Cerebellar nuclear complex (tissue), 1 donor: ENCODE data around the gene GATAD1.
"Not testable (repeated sequence)": the region's sequence is repeated elsewhere in the genome, so short reads cannot be mapped to it uniquely, and the experiment has no call there.

Experiments
- DNase-seq, 2 experiments: peaks; one replicate each; lab custom pipeline; 2025; lab: John Stamatoyannopoulos, UW

GATAD1 gene

DNA sequence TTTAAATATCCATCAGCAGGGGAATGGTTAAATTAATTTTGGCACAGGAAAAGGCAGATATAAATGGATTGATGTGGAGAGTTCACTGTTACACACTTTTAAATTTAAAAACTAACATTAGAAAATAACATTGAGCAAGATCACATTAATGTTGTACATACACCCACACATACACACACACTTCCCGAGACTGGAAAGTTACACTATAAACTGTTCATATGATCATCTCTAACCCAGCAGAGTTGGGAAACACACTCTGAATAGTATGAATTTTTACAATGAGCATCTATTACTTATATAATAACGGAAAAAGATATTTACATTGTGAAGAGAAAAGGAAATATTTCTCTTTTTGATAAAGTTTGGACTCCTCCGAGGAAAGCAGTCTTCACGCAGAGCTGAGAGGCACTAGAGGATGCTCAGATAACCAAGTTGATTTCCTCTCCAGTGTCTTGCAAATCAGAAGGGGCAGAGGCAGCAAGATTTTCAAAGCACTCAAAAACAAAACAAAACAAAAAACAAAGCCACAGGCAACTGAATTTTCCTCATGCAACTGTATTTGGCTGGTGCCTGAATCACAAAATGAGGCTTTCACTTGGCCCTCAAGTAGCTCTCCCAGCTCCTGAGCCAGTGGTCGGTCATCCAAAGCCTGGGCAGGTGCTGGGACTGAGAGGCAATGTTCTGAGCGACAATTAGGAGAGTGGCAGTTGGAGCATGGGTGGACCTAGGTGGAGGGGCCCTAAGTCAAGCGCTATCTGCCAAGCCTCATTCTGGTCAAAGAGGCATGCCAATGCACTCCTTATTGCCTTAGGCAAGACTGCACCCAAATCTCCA lies 10.5 kb upstream of the GATAD1 start:
- DNase-seq = no peak

GRCh38 chr7:92437956-92438491 lies 9.3 kb upstream of the GATAD1 start:
- DNase-seq = no peak

- DNase-seq = not testable (repeated sequence)
These were observed 4.6 kb upstream of the GATAD1 start for GRCh38 chr7:92442720-92443119.

DNA sequence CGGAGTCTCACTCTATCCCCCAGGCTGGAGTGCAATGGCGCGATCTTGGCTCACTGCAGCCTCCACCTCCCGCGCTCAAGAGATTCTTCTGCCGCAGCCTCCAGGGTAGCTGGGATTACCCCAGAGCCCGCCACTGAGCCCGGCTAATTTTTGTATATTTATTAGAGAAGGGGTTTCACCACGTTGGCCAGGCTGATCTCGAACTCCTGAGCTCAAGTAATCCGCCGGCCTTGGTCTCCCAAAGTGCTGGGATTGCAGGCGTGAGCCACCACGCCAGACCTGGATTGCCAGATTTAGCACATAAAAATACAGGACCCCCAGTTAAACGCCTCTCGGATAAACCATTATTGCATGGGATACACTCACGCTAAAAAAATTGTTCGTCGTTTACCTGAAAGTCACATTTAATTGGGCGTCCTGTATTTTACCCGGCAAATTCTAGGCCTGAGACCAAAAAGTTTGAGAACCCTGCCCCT lies 375 bp upstream of the GATAD1 start:
- no peak for DNase-seq

DNA sequence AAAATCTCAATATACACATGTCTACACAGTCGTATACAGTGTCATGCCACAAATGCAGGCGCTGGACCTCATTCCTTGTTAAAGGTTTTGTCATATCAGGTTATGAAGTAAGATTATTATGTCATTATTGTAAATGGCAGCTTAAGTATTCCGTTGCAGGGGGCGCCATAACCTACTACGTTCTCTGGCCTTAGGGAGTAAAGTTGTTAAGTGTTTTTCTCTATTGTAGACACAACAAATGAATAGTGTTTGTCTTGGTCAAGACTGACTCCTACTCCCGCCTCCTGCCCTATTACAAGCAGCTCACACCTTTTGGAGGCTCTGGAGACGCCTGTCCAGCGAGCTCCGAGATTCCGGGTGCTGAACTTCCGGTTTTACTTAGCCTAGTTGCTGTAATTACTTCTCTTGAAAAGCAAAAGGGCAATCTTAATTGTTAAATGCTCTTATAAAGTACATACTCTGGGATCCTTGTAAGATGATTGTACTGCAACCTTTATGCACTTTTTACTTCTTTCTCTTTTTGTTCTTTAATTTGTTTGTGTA lies 994 bp downstream of the GATAD1 start:
- no peak for DNase-seq

DNA sequence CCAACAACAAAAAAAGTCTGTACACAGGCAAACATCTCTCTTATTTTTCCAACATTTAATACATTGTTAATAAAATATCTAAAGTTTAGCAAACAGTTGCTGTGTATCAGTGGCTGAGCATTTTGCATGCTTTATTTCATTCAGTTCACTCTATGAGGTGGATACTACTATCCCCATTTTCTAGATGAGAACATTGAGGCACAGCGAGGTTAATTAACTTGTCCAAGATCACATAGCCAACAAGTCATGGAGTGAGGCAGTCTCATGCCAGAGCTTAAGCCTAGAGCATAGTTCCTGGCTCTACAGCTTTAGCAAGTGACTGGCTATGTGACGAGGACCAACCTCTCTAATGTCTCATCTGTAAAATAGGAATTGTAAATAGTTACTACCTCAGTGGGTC lies 4.4 kb downstream of the GATAD1 start:
- DNase-seq = no peak

DNA sequence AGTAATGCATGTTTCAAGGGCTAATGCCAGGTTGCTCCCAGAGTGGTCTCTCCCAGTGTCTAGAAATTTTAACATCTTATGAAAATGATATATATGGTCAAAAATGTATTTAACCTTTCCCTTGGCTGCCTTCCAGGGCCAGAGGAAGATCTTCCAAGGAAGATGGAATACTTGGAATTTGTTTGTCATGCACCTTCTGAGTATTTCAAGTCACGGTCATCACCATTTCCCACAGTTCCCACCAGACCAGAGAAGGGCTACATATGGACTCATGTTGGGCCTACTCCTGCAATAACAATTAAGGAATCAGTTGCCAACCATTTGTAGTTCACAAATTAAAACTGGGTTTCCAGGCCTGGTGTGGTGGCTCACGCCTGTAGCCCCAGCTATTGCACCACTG lies 9.0 kb downstream of the GATAD1 start:
- no peak for DNase-seq

GRCh38 chr7:92460109-92460508 lies 12.8 kb downstream of the GATAD1 start:
- no peak for DNase-seq

GRCh38 chr7:92460510-92460909 lies 13.2 kb downstream of the GATAD1 start:
- DNase-seq = no peak

DNA sequence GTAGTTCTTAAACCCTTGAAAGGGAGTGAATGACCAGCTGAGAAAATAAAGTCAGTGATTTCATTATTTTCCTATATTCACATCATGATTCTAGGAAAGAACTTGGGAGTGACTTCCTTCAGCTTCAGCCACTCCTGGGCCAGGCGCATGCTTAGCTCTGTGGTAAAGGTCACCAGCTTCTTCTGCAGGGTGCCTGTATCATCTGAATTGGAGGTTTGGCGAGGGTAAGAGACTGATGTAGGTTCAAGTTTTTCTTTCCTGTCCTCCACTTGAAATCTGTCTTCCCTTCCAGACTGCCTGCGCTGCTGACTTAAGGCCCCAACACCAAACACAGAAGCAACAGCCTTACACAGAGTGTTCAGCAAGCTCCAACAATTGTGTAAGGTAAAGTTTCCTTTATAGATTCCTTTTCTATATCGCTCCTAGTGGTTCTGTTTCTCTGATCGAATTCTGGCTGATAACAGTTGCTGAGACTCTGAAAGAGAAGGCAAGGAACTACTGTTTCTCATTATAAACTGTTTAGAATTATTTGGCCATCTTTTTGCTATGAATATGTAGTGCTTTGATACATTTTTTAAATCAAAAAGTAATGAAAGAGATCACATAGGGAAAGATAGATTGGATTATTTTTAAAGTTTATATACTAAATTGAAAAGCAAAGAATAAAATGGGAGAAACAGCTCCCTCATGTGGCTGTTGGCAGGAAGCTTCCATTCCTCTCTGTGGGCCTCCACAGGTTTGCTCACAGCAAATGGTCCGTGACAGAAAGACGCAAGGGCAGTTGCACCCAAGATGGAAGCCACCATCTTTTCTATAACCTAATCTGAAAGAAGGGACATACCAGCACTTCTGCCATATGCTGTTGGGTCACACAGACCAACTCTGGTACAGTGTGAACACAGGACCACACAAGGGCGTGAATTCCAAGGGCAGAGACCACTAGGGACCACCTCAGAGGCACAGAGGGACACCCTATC lies 14.0 kb downstream of the GATAD1 start:
- no peak for DNase-seq

DNA sequence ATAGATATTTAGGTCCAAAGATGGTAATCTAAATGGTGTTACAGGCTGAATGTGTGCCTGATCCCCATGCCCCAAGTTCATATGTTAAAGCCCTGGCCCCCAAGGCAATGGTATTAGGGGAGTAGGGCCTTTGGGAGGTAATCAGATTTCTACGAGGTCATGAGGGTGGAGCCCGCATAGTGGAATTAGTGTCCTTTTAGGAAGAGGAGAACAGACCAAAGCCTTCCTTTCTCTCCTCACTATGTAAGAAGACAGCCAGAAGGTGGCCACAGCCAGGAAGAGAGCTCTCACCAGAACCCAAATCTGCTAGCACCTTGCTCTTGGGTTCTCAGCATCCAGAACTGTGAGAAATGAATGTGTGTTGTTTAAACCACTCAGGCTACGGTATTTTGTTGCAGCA lies 15.3 kb downstream of the GATAD1 start:
- DNase-seq = no peak

GRCh38 chr7:92464515-92464914 lies 17.2 kb downstream of the GATAD1 start:
- DNase-seq = no peak

GRCh38 chr7:92466682-92467081 lies 19.4 kb downstream of the GATAD1 start:
- no peak for DNase-seq

DNA sequence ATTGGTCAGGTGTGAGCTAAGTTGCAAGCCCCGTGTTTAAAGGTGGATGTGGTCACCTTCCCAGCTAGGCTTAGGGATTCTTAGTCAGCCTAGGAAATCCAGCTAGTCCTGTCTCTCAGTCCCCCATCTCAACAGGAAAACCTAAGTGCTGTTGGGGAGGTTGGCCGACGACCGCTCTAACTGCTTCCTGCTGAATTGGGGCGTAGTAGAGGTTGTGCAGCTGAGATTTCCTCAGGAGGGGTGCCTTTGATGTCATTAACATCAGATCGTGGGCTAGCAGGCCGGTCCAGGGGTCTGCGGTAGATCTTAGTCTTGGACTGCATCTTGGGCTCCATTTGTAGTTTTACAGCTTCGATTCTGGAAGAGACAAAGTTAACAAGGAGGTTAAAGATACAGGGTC lies 21.3 kb downstream of the GATAD1 start:
- not testable (repeated sequence) for DNase-seq

GRCh38 chr7:92473989-92474388 lies 26.7 kb downstream of the GATAD1 start:
- not testable (repeated sequence) for DNase-seq

GRCh38 chr7:92475261-92475770 lies 28.0 kb downstream of the GATAD1 start:
- DNase-seq = not testable (repeated sequence)

- not testable (repeated sequence) for DNase-seq
These were observed 28.7 kb downstream of the GATAD1 start for GRCh38 chr7:92475851-92476590.

DNA sequence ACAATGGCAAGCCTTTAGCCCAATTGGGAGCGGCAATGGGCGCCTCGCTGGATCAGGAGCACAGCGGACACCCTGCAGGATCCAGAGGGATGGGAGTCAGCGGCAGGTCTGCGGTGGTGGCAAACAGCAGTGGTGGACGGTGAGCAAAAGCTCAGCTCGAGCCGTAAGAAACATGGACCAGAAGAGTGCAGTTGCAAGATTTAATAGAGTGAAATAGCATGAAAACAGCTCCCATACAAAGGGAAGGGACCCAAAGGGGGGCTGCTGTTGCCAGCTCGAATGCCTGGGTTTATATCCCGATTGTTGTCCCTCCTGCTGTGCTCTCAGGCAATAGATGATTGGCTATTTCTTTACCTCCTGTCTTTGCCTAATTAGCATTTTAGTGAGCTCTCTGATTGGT lies 30.4 kb downstream of the GATAD1 start, which contains the start of gene ERVW-1:
TSS of gene ERVW-1 (minus strand) at position 266 of the 400 bp plus-strand sequence. CDS start 7,565 bp downstream, outside the sequence.
- DNase-seq = not testable (repeated sequence)

GRCh38 chr7:92478095-92478494 lies 30.8 kb downstream of the GATAD1 start:
- no peak for DNase-seq

DNA sequence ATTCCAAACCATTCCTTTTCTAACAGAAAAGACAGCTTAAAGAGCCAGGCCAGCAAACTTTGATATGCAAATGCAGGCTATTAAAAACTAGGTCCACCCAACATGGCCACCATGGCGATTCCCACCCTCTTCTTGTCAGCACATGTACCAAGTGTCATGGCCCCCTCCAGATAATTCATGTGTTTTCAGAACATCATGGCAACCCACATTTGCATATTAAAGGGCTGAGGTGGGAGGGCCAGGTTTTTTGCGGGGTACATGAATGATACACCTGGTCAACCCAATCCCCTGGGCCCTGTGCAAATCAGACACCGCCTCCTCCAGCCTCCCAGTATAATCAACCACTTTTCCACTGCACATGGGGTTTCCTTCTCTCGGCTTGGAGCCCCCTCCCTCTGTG lies 31.4 kb downstream of the GATAD1 start:
- no peak for DNase-seq

DNA sequence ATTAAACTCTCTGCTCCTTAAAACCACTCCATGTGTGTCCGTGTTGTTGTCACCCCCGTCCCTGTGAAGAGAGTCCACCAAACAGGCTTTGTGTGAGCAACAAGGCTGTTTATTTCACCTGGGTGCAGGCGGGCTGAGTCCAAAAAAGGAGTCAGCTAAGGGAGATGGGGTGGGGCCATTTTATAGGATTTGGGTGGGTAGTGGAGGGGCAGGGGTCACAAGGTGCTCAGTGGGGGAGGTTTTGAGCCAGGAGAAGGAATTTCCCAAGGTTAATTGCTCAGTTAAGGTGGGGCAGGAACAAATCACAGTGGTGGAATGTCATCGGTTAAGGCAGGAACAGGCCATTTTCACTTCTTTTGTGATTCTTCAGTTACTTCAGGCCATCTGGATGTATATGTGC lies 31.9 kb downstream of the GATAD1 start:
- not testable (repeated sequence) for DNase-seq
